GM06990 (cell line): ENCODE results near the gene TNFRSF9.
"Not testable (repeated sequence)": the region's sequence is repeated elsewhere in the genome, so short reads cannot be mapped to it uniquely, and the experiment has no call there.

Source experiments
- DNase-seq: peaks from one replicate; pipeline ENCODE4 v3.0.0-alpha.2; 2011; ENCODE audit not compliant: insufficient read length; ENCODE audit errors: extremely low read depth
- H3K27me3 ChIP-seq: replicated peaks from 2 replicates; pipeline ENCODE4 v1.6.0; 2011; ENCODE audit warnings: low read length; ENCODE audit not compliant: control insufficient read depth, insufficient read depth
- H3K36me3 ChIP-seq: 2 replicates; pipeline ENCODE4 v1.5.1; 2011; ENCODE audit warnings: low read length; ENCODE audit not compliant: control insufficient read depth, insufficient read depth
- H3K4me3 ChIP-seq: replicated peaks from 2 replicates; pipeline ENCODE4 v1.5.1; 2011; ENCODE audit warnings: low read depth, mild to moderate bottlenecking, control low read depth, low read length
- TF ChIP-seq, protein P1 (sequence below): IDR thresholded peaks from 2 replicates; pipeline ENCODE4 v1.5.1; 2011; ENCODE audit warnings: low read length, control low read depth, mild to moderate bottlenecking, inconsistent platforms; ENCODE audit not compliant: insufficient read depth, poor library complexity, severe bottlenecking

TNFRSF9 gene

GRCh38 chr1:7972285-7972684 lies 31.6 kb upstream of the TNFRSF9 start:
- DNase-seq: no peak
- H3K4me3 ChIP-seq: no peak overlapping the region
- peaks cover 21% of the 10 kb centered on the region for H3K36me3 ChIP-seq
- H3K27me3 ChIP-seq: no peaks in the 10 kb centered on the region
- TF ChIP-seq, protein P1, sequence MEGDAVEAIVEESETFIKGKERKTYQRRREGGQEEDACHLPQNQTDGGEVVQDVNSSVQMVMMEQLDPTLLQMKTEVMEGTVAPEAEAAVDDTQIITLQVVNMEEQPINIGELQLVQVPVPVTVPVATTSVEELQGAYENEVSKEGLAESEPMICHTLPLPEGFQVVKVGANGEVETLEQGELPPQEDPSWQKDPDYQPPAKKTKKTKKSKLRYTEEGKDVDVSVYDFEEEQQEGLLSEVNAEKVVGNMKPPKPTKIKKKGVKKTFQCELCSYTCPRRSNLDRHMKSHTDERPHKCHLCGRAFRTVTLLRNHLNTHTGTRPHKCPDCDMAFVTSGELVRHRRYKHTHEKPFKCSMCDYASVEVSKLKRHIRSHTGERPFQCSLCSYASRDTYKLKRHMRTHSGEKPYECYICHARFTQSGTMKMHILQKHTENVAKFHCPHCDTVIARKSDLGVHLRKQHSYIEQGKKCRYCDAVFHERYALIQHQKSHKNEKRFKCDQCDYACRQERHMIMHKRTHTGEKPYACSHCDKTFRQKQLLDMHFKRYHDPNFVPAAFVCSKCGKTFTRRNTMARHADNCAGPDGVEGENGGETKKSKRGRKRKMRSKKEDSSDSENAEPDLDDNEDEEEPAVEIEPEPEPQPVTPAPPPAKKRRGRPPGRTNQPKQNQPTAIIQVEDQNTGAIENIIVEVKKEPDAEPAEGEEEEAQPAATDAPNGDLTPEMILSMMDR: no peak

GRCh38 chr1:7971024-7971423 lies 30.4 kb upstream of the TNFRSF9 start:
- no peak for DNase-seq
- Histone ChIP-seq H3K27me3 (no peaks in the 10 kb centered on the region), H3K4me3 (no peak overlapping the region), H3K36me3 (peaks cover 22% of the 10 kb centered on the region)
- TF ChIP-seq, protein P1: no peak

- TF ChIP-seq, protein P1: no peak
- Histone ChIP-seq H3K36me3 (peaks cover 29% of the 10 kb centered on the region), H3K4me3 (no peak overlapping the region), H3K27me3 (no peaks in the 10 kb centered on the region)
- no peak for DNase-seq
Observed at GRCh38 chr1:7970246-7970645, 29.6 kb upstream of the TNFRSF9 start.

GRCh38 chr1:7967651-7968050 lies 27.0 kb upstream of the TNFRSF9 start:
- TF ChIP-seq, protein P1: no peak
- DNase-seq: no peak
- H3K36me3 ChIP-seq: peaks cover 33% of the 10 kb centered on the region
- no peak overlapping the region for H3K4me3 ChIP-seq
- no peaks in the 10 kb centered on the region for H3K27me3 ChIP-seq

DNA sequence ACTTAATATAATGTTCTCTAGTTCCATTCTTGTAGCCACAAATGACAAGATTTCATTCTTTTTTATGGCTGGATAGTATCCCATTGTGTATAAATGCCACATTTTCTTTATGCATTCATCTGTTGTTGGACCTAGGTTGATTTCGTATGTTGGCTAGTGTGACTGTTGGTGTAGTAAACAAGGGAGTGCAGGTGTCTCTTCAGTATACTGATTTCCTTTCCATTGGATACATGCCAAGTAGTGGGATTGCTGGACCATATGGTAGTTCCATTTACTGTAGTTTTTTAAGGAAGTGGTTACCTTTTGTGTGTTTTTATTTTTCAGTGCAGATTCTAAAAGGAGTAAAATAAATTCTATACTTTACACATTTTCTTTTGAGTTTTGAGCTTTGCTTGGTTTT lies 26.6 kb upstream of the TNFRSF9 start:
- Histone ChIP-seq H3K4me3 (no peak overlapping the region), H3K27me3 (no peaks in the 10 kb centered on the region), H3K36me3 (peaks cover 32% of the 10 kb centered on the region)
- no peak for DNase-seq
- TF ChIP-seq, protein P1: no peak

DNA sequence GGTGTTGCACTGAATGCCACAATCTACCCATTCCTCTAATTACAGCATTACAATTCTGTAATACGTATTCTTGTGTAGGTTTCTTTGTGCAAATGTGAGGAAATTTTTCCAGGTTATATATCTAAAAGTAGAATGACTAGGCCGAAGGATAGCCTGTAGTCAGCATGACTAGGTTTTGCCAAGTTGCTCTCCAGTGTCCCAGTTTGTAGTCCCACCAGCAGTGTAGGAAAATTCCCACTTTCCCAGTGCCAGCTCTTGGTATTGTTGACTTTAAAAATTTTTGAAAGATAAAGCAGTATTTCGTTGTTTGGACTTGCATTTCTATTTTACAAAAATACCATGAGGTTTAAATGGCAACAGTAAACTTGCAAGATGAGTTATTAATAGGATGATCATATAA lies 23.8 kb upstream of the TNFRSF9 start:
- peaks cover 17% of the 10 kb centered on the region for H3K36me3 ChIP-seq
- no peak for DNase-seq
- no peak overlapping the region for H3K4me3 ChIP-seq
- TF ChIP-seq, protein P1: no peak
- H3K27me3 ChIP-seq: no peaks in the 10 kb centered on the region

GRCh38 chr1:7963841-7964240 lies 23.2 kb upstream of the TNFRSF9 start:
- not testable (repeated sequence) for DNase-seq, H3K27me3 ChIP-seq, H3K4me3 ChIP-seq
- peaks cover 17% of the 10 kb centered on the region for H3K36me3 ChIP-seq

DNA sequence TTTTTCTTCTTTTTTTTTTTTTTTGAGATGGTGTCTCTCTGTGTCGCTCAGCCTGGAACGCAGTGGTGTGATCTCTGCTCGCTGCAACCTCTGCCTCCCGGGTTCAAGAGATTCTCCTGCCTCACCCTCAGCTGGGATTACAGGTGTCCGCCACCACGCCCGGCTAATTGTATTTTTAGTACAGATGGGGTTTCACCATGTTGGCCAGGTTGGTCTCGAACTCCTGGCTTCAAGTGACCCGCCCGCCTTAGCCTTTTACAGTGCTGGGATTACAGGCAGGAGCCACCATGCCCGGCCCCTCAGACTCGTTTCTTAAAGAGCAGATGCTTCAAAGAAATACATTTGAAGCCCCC lies 22.7 kb upstream of the TNFRSF9 start:
- DNase-seq, H3K4me3 ChIP-seq, H3K27me3 ChIP-seq: not testable (repeated sequence)
- H3K36me3 ChIP-seq: peaks cover 17% of the 10 kb centered on the region
